Measurements from ENCODE around the gene TPCN2. TPM values are rescaled to one million over a fixed set of nuclear protein-coding genes. Genes with fewer than 3 reads are reported as not detected.

Gene TPCN2
- total RNA-seq, 2 donors from 2014 or later, result 17.6 to 31.0 TPM

DNA sequence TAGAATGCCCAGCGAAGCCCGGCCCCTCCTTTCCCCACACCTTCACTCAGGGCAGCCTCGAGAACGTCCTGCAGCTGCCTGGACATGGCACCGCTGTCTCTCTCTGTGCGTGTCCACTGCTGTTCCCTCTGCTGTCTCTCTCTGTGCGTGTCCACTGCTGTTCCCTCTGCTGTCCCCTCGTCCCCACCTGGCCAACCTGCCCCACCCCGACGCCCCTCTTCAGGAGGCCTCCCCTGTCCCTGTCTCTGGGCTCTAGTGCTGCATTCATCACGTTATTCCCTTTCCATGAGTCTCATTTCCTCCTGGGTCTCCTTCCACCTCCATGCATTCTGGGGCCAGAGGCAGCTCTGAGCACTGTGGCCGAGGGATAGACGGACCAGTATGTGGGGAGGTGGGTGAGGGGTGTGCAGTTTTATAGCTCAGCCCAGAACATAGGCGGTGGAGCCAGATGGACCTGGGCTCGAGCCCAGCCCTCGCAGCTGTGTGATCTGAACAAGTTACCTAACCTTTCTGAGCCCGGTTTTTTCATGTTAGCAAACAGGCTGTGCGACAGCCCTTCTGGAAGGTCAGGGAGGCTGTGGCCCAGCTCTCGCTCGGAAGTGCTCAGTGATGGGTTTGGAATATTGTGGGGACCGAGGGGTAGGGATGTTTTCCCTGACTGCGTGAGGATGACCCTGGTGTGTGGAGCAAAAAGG is 65.1 kb downstream of the TPCN2 start:
- DNase-seq (ENCODE audit: low spot score), result no peak
- H3K27me3 ChIP-seq (replicated peaks; ENCODE audit: insufficient read depth), result no peaks in the 10 kb centered on the region
- H3K4me3 ChIP-seq, result no peak overlapping the region
- intact Hi-C loops (cut with DNase I), result no loop called here
- H3K36me3 ChIP-seq, result no peaks in the 10 kb centered on the region
- no peaks in the 10 kb centered on the region for H3K4me1 ChIP-seq (replicated peaks)
- no peak for TF ChIP-seq POLR2AphosphoS5 (IDR thresholded peaks at IDR 0.05)
- no peak for TF ChIP-seq POLR2A (IDR thresholded peaks at IDR 0.05)
- TF ChIP-seq, protein P1, sequence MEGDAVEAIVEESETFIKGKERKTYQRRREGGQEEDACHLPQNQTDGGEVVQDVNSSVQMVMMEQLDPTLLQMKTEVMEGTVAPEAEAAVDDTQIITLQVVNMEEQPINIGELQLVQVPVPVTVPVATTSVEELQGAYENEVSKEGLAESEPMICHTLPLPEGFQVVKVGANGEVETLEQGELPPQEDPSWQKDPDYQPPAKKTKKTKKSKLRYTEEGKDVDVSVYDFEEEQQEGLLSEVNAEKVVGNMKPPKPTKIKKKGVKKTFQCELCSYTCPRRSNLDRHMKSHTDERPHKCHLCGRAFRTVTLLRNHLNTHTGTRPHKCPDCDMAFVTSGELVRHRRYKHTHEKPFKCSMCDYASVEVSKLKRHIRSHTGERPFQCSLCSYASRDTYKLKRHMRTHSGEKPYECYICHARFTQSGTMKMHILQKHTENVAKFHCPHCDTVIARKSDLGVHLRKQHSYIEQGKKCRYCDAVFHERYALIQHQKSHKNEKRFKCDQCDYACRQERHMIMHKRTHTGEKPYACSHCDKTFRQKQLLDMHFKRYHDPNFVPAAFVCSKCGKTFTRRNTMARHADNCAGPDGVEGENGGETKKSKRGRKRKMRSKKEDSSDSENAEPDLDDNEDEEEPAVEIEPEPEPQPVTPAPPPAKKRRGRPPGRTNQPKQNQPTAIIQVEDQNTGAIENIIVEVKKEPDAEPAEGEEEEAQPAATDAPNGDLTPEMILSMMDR (IDR thresholded peaks at IDR 0.05), result no peak
- no peak overlapping the region for H3K27ac ChIP-seq
- H3K9me3 ChIP-seq, result no peaks in the 10 kb centered on the region
- WGBS, result 83% methylated on average over 22 of the region's 22 CpGs

DNA sequence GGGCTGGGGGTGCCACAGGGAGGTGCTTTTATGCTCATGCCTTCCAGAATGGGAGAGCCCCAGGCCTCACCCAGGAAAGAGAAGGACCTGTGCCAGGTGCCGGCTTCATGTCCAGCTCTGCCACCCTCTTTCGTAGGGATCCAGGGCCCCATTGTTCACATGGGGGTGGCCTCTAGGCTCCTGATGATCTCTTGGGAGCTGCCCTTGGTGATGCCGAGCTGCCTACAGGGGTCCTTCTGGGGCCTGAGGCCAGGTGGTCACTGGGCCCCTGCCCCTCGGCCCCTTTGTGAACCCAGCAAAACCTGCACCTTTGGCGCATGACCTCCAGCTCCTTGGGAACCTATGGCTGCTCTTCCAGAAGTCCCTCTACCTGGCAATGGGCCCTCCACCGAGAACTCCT is 65.6 kb downstream of the TPCN2 start:
- Histone ChIP-seq H3K27ac (peak overlapping the region in 1 of 2 donors; percentile 38), H3K27me3 (replicated peaks; ENCODE audit: insufficient read depth) (no peaks in the 10 kb centered on the region), H3K4me1 (replicated peaks) (no peaks in the 10 kb centered on the region), H3K9me3 (no peaks in the 10 kb centered on the region), H3K36me3 (no peaks in the 10 kb centered on the region), H3K4me3 (no peak overlapping the region)
- no peak for TF ChIP-seq POLR2A (IDR thresholded peaks at IDR 0.05)
- no peak for TF ChIP-seq POLR2AphosphoS5 (IDR thresholded peaks at IDR 0.05)
- TF ChIP-seq, protein P1 (IDR thresholded peaks at IDR 0.05), result no peak
- 85% methylated on average over 6 of the region's 6 CpGs for WGBS
- intact Hi-C loops (cut with DNase I), result no loop called here
- no peak for DNase-seq (ENCODE audit: low spot score)

DNA sequence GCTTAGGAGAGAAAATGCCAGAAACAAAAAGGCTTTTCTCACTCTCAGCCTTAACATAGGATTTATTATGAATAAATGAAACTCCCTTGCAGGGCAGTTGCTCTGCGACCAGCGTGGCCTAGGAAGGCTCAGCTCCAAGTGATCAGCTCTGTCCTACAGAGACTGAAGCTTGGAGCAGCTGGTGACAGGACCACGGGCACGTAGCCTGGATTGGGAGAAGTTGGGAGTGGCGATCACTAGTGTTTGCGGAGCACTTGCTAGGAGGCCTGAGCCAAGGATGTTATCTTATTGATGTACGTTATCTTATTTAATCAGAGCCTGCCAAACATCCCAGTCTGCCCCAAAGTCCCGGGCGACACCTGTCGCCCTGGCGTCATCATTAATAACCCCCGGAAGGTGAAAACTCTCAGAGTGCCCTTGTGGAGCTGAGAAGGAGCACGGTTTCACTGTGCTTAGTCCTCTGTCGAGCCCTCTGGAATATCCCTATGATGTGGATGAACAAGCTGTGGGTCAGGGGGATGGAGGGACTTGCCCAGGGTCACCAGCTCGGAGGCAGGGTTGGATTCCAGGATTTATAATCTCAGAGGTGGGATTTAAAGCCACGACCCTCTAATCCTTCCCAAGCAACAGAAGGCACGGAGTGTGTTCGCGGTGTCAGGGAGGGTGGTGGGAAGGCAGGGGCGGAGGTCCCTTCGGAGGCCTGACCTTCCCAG is 66.2 kb downstream of the TPCN2 start:
- 66% methylated on average over 21 of the region's 21 CpGs for WGBS
- Histone ChIP-seq H3K4me1 (replicated peaks) (no peaks in the 10 kb centered on the region), H3K4me3 (no peak overlapping the region), H3K9me3 (no peaks in the 10 kb centered on the region), H3K27me3 (replicated peaks; ENCODE audit: insufficient read depth) (no peaks in the 10 kb centered on the region), H3K36me3 (no peaks in the 10 kb centered on the region), H3K27ac (peak overlapping the region in 1 of 2 donors; percentile 38)
- TF ChIP-seq POLR2AphosphoS5 (IDR thresholded peaks at IDR 0.05) (peak; percentile 27), POLR2A (IDR thresholded peaks at IDR 0.05) (no peak)
- TF ChIP-seq, protein P1 (IDR thresholded peaks at IDR 0.05), result no peak
- intact Hi-C loops (cut with DNase I), result no loop called here
- peak; percentile 60 for DNase-seq (ENCODE audit: low spot score)

DNA sequence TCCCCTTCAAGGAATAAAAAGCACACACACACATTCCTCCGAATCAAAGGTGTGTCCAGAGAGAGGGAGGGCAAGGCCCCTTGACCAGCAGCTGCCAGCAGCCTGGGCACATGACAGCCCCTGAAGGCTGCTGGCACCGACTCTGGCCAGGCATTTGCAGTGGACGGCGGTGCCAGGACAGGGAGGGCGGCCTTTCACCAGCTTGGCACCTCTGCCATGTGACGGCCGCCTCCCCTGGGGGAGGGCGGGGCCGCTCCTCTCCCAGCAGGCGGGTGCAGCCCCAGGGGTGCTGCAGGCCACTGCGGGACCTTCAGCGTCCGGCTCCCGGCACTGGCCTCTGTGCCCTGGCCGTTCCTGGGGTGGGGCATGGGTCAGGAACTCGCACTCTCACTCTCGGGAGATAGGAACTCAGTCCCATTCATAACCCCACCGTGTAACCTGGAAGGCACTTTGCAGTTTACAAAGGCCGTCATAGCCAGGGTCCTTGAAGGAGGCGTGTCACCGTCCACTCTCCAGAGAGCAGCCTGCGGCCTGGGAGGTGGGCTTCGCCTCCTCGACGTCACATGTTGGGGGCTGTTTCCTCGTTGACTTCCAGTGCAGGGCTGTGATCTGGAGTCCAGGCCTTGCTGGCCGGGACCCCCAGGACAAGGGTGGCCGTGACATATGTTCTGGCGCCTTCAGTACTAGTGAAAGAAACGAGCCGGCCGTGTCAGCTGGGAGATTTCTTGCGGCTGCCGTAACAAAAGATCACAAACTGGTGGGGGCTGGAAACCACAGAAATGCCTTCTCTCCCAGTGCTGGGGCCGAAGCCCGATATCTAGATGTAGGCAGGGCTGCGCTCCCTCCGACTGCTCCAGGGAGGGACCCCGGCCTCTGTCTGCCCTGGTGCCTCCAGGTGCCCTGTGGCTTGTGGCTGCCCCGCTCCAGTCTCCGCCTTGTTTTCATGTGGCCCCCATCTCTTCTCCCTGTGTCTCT is 67.1 kb downstream of the TPCN2 start:
- TF ChIP-seq POLR2AphosphoS5 (IDR thresholded peaks at IDR 0.05), result peak; percentile 23
- TF ChIP-seq, protein P1 (IDR thresholded peaks at IDR 0.05), result no peak
- Histone ChIP-seq H3K27ac (peak overlapping the region in 1 of 2 donors; percentile 38), H3K36me3 (no peaks in the 10 kb centered on the region), H3K27me3 (replicated peaks; ENCODE audit: insufficient read depth) (no peaks in the 10 kb centered on the region), H3K4me1 (replicated peaks) (no peaks in the 10 kb centered on the region), H3K9me3 (no peaks in the 10 kb centered on the region), H3K4me3 (no peak overlapping the region)
- peak; percentile 52 for DNase-seq (ENCODE audit: low spot score)
- intact Hi-C loops (cut with DNase I), result no loop called here
- 67% methylated on average over 41 of the region's 41 CpGs for WGBS
